Hippocampal formation (tissue), 2 donors: Measurements from ENCODE around the gene GSC2.

Source experiments
- DNase-seq, 2 donors: peaks; one replicate each; lab custom pipeline; 2025; lab: John Stamatoyannopoulos, UW

The GSC2 gene

GRCh38 chr22:19152942-19153883 is 3.1 kb upstream of the GSC2 start:
- DNase-seq = no peak

GRCh38 chr22:19151329-19152191 is 1.5 kb upstream of the GSC2 start:
- no peak for DNase-seq

- no peak for DNase-seq
Observed at GRCh38 chr22:19150482-19151328, 613 bp upstream of the GSC2 start.

DNA sequence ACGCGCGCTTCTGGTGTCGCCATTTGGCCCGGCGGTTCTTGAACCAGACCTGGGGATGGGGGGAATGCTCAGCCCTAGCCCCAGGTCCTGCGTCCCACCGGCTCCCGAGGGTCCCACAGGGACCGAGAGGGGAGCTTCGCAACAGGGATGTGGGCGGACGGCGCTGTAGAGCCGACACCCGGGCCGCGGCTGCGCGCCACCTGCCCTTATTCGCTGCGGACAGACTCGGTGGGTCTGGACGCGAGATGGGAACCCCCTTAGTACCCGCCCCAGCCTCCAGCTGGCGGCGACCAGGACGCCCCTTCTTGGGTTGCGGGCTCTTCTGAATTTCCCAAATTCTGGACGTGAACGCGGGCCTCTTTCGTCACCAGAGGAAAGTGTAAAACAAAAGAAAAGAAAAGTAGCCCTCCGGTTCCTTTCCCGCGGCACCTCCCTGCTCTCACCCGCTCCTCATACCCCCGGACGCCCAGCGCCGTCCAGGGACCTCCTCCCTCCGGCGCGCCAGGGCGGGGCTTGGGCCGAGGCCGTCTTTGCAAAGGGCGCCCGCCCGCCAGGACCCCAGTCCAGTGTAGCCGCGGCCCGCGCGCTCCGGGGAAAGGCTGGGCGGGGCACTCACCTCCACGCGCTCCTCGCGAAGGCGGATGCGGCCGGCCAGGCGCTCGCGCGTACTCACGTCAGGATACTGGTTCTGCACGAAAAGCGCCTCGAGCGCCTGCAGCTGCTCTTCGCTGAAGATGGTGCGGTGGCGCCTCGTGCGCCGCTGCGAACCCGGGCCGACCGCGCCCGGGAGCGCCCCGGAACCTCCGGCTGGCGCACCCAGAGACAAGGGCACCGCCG is 827 bp downstream of the GSC2 start:
- DNase-seq = no peak

DNA sequence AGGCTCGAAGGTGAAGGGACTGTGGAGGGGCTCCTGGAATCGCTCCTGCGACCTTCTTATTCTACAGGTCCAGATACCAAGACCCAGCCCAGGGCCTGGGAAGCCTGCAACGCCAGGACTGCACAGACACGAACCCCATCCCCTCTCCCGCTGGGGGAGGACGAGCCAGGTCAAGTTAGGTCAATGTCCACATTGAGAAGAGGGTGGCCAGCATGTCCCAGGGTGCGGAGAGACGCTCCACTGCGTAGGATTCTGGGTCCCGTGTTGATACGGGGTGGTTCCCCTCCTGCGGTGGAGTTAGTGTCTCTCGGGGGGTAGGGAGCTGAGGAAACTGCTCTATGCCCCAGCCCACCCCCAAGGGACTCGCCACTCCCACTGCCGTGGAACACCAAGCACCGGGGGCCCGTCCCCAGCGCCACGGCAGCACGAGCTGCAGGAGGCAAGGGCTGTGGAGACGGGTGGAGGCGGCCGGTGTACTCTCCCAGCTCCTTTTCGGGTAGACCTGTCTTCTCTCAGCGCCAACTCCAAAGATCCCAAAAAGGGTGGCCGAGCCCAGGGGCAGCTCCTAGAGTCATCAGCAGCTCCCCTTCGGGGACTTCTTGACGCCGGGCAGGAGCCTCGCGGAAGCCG is 1.6 kb downstream of the GSC2 start:
- no peak for DNase-seq

GRCh38 chr22:19147195-19147780 is 2.8 kb downstream of the GSC2 start:
- no peak for DNase-seq

- DNase-seq = no peak
Observed at GRCh38 chr22:19146215-19146968, 3.7 kb downstream of the GSC2 start.

GRCh38 chr22:19143967-19144400 is 6.1 kb downstream of the GSC2 start:
- no peak for DNase-seq

GRCh38 chr22:19143212-19143611 is 6.9 kb downstream of the GSC2 start:
- no peak for DNase-seq

DNA sequence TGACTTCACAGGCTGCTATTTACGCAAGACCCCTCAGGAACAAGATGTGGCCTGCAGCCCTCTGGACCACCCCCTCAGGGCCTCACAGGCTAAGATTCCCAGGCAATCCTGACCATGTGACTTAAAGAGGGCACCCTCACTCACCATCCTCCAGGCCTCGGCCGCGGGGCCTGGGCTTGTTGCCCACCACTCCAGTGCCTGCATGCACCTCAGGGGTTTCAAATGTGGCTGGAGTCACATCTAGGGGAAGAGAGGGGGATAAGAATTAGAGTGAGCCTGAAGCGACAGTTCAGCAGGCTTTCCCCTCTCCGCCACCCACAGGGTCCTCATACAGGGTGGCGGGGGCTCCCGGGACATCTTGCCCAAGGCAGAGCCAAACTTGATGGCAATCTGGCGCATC is 7.7 kb downstream of the GSC2 start:
- no peak for DNase-seq

DNA sequence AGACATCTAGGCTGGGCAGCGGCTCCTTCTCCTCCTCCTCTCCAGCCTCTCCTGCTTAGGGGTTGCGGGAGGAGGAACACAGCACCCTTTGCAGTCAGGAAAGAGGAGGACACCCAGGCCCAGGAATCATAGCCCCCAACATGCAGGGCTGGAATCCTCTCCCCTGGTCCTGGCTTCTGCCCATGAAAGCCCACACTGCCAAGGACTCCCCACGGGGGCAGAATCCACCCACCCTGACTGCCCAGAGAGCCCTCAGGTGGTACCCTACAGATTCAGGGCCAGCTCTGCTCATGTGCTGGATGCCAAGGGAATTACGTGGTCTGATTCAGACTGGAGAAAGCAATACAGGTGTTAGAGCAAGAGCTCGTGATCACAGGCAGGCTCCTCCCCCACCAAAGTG is 10.1 kb downstream of the GSC2 start:
- no peak for DNase-seq

DNA sequence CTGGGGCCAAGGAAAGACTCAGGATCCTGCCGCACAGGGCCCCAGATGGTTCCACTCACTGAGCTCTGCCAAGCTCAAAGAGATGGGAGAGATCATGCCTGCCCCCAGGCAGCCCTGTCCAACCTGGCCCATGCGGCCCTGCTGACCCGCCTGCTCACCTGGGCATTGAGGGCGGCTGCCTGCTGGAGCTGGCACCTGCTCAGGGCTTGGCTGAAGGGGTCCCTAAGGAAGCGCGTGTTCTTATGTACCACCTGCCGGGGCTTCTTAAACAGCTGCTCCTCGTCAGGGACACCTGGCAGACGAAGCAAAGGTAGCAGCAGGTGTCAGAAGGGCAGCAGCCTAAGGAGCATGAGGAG is 11.1 kb downstream of the GSC2 start:
- no peak for DNase-seq

- peak in 1 of 2 donors; percentile 1 for DNase-seq
Observed at GRCh38 chr22:19138217-19139000, 11.7 kb downstream of the GSC2 start.

DNA sequence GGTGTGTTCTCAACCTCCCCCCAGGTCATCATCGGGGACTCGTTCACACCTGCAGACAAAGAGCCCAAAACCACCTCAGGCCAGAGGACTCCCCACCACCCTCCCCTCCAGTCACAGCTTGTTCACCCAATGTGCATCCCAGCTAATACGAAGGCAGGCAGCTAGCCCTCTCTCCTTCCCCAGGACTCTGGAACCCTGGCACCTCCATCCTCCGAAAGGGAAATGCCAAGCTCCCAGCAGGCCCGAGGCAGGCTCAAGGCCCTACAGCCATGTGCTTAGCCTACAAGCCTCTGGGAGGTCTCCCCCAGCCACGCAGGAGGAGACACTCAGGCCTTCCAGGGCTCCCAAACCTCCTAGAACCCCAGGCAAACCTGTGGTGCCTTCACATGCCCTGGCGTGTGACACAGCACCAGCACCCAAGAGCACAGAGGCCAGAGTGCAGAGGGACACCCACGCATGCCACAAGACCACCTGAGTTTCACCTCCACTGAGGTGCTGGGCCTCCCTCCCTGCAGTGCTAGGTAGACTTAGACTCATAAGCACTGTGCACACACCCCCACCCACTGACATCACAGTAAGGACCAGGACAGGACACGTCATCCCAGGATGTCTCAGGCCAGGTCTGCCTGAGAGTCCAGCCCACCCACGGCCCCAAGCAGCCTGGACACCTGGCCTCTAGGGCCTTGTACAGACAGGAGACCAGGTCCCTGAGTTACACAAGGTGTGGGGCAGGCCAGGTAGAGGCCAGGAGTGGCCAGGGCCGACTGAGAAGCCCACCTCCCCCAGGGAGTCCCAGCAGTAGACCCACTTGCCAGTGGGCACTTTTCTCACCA is 12.5 kb downstream of the GSC2 start:
- DNase-seq = no peak

DNA sequence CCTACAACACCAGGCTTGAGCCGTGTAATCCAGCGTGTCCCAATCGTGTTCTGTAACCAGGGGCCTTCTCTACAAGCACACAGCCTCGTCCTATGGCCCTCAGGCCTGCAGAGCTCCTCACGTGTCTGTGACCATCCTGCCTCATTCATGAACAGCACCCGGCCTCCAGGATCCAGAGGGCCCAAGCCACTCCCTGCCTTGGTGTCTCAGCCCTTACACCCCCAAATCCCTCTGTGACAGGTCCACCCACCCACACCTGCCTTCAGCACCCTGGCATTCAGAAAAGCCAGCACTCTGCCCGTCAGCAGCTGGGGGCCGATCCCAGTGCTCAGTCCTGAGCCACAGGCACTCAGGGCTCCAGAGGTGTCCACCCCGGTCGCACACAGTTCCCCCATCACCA is 13.2 kb downstream of the GSC2 start:
- DNase-seq = no peak

- DNase-seq = no peak
Observed at GRCh38 chr22:19134874-19135273, 15.2 kb downstream of the GSC2 start.

DNA sequence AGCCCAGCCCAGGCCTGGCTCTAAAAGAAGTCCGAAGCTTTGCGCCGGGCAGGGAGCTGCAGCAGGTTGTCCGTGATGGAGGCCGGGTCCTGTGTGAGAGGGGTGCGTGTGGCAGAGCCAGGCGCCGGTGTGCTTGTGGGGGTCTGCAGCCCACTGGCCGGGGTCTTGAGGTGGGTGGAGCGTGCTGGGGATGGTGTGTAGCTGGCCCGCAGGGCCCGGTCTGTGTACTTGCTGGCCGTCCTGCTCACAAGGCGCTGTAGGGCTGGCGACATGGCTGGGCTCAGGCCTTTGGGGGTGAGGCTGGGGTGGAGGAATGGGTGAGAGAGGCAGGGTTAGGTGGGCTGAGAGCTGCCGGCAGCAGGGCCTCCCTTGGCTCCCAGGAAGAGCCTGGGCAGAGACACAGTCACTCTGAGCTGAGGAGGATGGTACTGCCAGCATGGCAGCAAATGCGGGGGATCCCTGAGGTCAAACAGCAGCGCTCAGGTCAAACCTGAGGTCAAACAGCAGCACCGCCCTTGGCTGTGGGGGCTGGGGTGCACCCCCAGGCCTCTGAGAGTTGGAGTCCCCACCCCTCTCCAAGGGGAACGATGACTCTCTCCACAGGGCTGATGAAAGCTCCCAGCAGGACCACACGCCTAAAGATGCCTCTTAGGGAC is 15.8 kb downstream of the GSC2 start:
- no peak for DNase-seq
